Vagina (tissue), 2 donors: Measurements from ENCODE around the gene UBE2E3.

Experiments used
- CTCF ChIP-seq, 3 experiments: fragments of 450-650 bp in 2 of 3; fragments of 200-600 bp in 1 of 3; sonication (generic) in 1 of 3; IDR thresholded peaks; one replicate each; pipeline ENCODE4 v1.5.1; 2017 to 2019; ENCODE audit warnings: antibody characterized with exemption in 3 of 3, mild to moderate bottlenecking in 2 of 3, moderate library complexity in 2 of 3
- POLR2A ChIP-seq, 2 donors: fragments of 450-650 bp; IDR thresholded peaks; one replicate each; pipeline ENCODE4 v1.6.1; 2017; ENCODE audit warnings: antibody characterized with exemption in 2 of 2, mild to moderate bottlenecking in 2 of 2, moderate library complexity in 2 of 2
- POLR2AphosphoS5 ChIP-seq, 2 donors: sonication (generic); formaldehyde crosslinking; IDR thresholded peaks; one replicate each; pipeline ENCODE4 v1.9.0; 2017; ENCODE audit warnings: antibody characterized with exemption in 2 of 2, mild to moderate bottlenecking in 2 of 2, low read depth in 1 of 2; ENCODE audit not compliant: insufficient read depth in 1 of 2

GRCh38 chr2:181112916-181113315 lies 132.5 kb downstream of the UBE2E3 start:
- TF ChIP-seq CTCF (IDR thresholded peaks at IDR 0.05), result no peak
- TF ChIP-seq POLR2A (IDR thresholded peaks at IDR 0.05), result no peak
- no peak for TF ChIP-seq POLR2AphosphoS5 (IDR thresholded peaks at IDR 0.05; ENCODE audit: insufficient read depth in 1 of 2, low read depth in 1 of 2)
